GM12878 (cell line): ENCODE data around the gene SPATA2. TPM values are rescaled to one million over a fixed set of nuclear protein-coding genes. Genes with fewer than 3 reads are reported as not detected.

ENCODE experiments used
- ATAC-seq: fragments of 200-7000 bp; cut with Tn5 transposase; 3 replicates; pipeline ENCODE4 v1.9.1; 2020; ENCODE audit warnings: mild to moderate bottlenecking, moderate library complexity
- BruUV-seq: library from RNA; stranded (reverse); fragments of 400-500 nt; replicated peaks from 2 replicates; lab custom pipeline; 2021; lab: Mats Ljungman, UMichigan
- CTCF ChIA-PET: fragments of 300-600 bp; sonication (Branson Sonifier 250); formaldehyde crosslinking; extraction: SDS; loops from one replicate; lab custom pipeline; 2021; ENCODE audit warnings: inconsistent platforms; lab: Yijun Ruan, JAX
- POLR2A ChIA-PET: fragments of 350-600 bp; formaldehyde crosslinking; extraction: SDS; loops from one replicate; lab custom pipeline; 2021; ENCODE audit warnings: inconsistent platforms; lab: Charles Lee
- RAD21 ChIA-PET: fragments of 300-600 bp; sonication (Branson Sonifier 250); formaldehyde crosslinking; loops from one replicate; lab custom pipeline; 2023; ENCODE audit warnings: antibody characterized with exemption; ENCODE audit not compliant: unreplicated experiment; lab: Charles Lee
- SMC1A ChIA-PET: fragments of 300-600 bp; sonication (Branson Sonifier 250); formaldehyde crosslinking; loops from one replicate; lab custom pipeline; 2023; ENCODE audit not compliant: unreplicated experiment, uncharacterized antibody; lab: Charles Lee
- DNase-seq: peaks from one replicate; pipeline ENCODE4 v3.0.0-alpha.2; 2011; ENCODE audit warnings: low read depth, low spot score
- FAIRE-seq: peaks from 3 replicates; lab custom pipeline; 2011; peaks lifted over from hg19 to GRCh38; lab: Jason Lieb, UNC
- H2AFZ ChIP-seq: 2 replicates; pipeline ENCODE4 v1.6.0; 2011; ENCODE audit warnings: low read depth, low read length, control low read depth; ENCODE audit not compliant: control insufficient read depth
- H3K27ac ChIP-seq: 2 replicates; pipeline ENCODE4 v1.5.1; 2011; ENCODE audit warnings: control low read depth; ENCODE audit not compliant: control insufficient read depth, insufficient read depth
- H3K27me3 ChIP-seq, 2 experiments: replicated peaks in 1 of 2; 2 replicates each; pipeline versions ENCODE4 v1.6.0 to v1.6.1; 2011; ENCODE audit warnings: low read length in 1 of 2; ENCODE audit not compliant: control insufficient read depth in 2 of 2, insufficient read depth in 2 of 2
- H3K36me3 ChIP-seq, 2 experiments: 2 replicates each; pipeline ENCODE4 v1.5.1; 2011; ENCODE audit warnings: low read length in 1 of 2; ENCODE audit not compliant: control insufficient read depth in 2 of 2, insufficient read depth in 2 of 2
- H3K4me1 ChIP-seq: 2 replicates; pipeline ENCODE4 v1.6.1; 2011; ENCODE audit warnings: mild to moderate bottlenecking, low read length, moderate library complexity, mixed read lengths; ENCODE audit not compliant: control insufficient read depth, insufficient read depth
- H3K4me2 ChIP-seq: 2 replicates; pipeline ENCODE4 v1.6.0; 2011; ENCODE audit warnings: control low read depth; ENCODE audit not compliant: control insufficient read depth, insufficient read depth
- H3K4me3 ChIP-seq: fragments of 200-600 bp; sonication (generic); 2 replicates; pipeline ENCODE4 v1.5.1; 2016
- H3K79me2 ChIP-seq: 2 replicates; pipeline ENCODE4 v1.6.0; 2011; ENCODE audit warnings: low read length; ENCODE audit not compliant: control insufficient read depth, insufficient read depth
- H3K9ac ChIP-seq: 2 replicates; pipeline ENCODE4 v1.8.0; 2011; ENCODE audit warnings: low read length, control low read depth, mixed read lengths; ENCODE audit not compliant: control insufficient read depth, insufficient read depth
- H3K9me3 ChIP-seq: replicated peaks from 3 replicates; pipeline ENCODE4 v1.5.1; 2011; ENCODE audit warnings: mild to moderate bottlenecking, low read length; ENCODE audit not compliant: control insufficient read depth, insufficient read depth
- H4K20me1 ChIP-seq: 2 replicates; pipeline ENCODE4 v1.6.0; 2011; ENCODE audit not compliant: control insufficient read depth, insufficient read depth
- SUPT20H ChIP-seq: IDR thresholded peaks from 2 replicates; pipeline ENCODE4 v1.6.1; 2011; ENCODE audit warnings: low read depth, mild to moderate bottlenecking, low read length, moderate library complexity, borderline replicate concordance; ENCODE audit not compliant: control insufficient read depth
- TBL1XR1 ChIP-seq: IDR thresholded peaks from 2 replicates; pipeline ENCODE4 v1.6.1; 2012; ENCODE audit warnings: low read depth, low read length, improper control_type of control experiment
- ZNF274 ChIP-seq: IDR thresholded peaks from one replicate; pipeline ENCODE4 v1.8.0; 2011; ENCODE audit not compliant: insufficient read length, insufficient read depth
- WGBS: methylation state at CpG from one replicate; pipeline ENCODE4 v1.1.6; 2016; ENCODE audit warnings: low lambda C conversion rate; ENCODE audit not compliant: insufficient replicate concordance, insufficient coverage; ENCODE audit errors: missing lambda C conversion rate; 5-methylcytosine and 5-hydroxymethylcytosine counted together
- in situ Hi-C: fragments of 300-500 bp; cut with MboI; formaldehyde crosslinking; loops from 9 replicates; pipeline ENCODE4 v1.14.3; 2018; ENCODE audit warnings: mixed read lengths
- intact Hi-C: fragments of 100-400 bp; cut with micrococcal nuclease; formaldehyde crosslinking; loops from one replicate; pipeline ENCODE4 v1.14.2; 2022; ENCODE audit not compliant: unreplicated experiment
- polyA plus RNA-seq, 11 experiments: library from polyadenylated mRNA; depleted of rRNA in 4 of 11; unstranded in 6 of 11; stranded (reverse) in 5 of 11; fragments of >200 nt; fragmentation: Nextera tagmentation in 4 of 11; fragmentation: Illumina TruSeq in 1 of 11; extraction: Ambion mirVana in 4 of 11; extraction: Trizol in 1 of 11; gene quantifications; 1 replicate in 1 of 11; 2 replicates in 10 of 11; pipeline versions ENCODE4 v1.2.1 to v1.2.3, GENCODE V29; 2011 to 2016; ENCODE audit warnings: inconsistent platforms in 2 of 11, missing spikeins in 2 of 11, low read depth in 1 of 11
- total RNA-seq, 4 experiments: library from RNA; depleted of rRNA in 3 of 4; stranded (reverse); fragments of >200 nt in 3 of 4; fragmentation: Illumina TruSeq in 1 of 4; extraction: Trizol in 1 of 4; gene quantifications; 2 replicates each; pipeline versions ENCODE4 v1.2.1 to v1.2.3, GENCODE V29; 2013 to 2021
- TF ChIP-seq, protein P1 (sequence below): fragments of 150-350 bp; IDR thresholded peaks from 2 replicates; pipeline ENCODE4 v1.6.1; 2016; ENCODE audit warnings: low read depth, low read length

The SPATA2 gene
- total and polyA plus RNA-seq, 10 of the 15 experiments (the other 5 are each of a cell fraction or from before 2014, with no cell fraction given): 0.93 to 11.7 (median 5.6) TPM

DNA sequence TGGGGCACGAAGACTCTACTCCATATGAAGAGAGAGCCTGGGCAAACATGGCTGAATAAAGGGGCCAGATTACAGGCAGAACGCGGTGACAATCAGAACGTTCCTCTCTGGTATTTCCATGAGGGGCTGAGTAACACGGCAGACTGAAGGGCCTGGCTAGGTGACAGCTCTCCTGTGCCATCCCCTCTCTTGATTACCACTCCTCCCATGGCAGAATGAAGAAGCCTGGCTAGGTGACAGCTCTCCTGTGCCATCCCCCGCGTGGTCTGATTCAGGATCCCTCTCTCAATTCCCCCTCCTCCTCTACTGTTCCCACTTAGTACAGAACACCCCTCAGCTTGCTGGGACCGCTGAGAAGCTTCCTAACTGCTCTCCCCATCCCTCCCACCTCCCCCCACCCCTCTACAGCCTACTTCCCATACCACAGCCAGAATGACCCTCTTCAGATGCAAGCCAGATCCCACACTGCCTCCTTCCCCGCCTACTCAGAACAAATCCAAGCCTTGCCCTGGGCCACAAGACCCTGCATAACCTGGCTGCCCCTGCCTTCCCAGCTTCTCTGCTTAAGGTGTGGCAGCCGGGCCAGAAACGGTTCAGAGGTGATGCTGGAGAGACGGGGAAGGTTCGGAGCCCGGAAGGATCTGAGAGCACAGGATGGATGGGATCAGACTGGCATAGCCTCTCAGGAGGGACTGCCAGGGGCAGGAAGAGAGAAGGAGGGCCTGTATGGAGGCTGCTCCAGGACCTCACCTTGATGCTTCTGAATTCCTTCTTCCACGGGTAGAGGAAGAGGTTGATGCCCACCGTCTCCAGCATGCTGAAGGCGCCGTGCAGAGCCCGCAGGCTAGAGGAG is 7.7 kb downstream of the SPATA2 start:
- POLR2A ChIA-PET: no interaction called here
- no peak for DNase-seq

More for the DNA sequence above, 7.7 kb downstream of the SPATA2 start:
- intact Hi-C loops (no loop called here), in situ Hi-C loops (no loop called here)
- TF ChIP-seq ZNF274: no peak
- TF ChIP-seq SUPT20H: no peak
- TF ChIP-seq, protein P1, sequence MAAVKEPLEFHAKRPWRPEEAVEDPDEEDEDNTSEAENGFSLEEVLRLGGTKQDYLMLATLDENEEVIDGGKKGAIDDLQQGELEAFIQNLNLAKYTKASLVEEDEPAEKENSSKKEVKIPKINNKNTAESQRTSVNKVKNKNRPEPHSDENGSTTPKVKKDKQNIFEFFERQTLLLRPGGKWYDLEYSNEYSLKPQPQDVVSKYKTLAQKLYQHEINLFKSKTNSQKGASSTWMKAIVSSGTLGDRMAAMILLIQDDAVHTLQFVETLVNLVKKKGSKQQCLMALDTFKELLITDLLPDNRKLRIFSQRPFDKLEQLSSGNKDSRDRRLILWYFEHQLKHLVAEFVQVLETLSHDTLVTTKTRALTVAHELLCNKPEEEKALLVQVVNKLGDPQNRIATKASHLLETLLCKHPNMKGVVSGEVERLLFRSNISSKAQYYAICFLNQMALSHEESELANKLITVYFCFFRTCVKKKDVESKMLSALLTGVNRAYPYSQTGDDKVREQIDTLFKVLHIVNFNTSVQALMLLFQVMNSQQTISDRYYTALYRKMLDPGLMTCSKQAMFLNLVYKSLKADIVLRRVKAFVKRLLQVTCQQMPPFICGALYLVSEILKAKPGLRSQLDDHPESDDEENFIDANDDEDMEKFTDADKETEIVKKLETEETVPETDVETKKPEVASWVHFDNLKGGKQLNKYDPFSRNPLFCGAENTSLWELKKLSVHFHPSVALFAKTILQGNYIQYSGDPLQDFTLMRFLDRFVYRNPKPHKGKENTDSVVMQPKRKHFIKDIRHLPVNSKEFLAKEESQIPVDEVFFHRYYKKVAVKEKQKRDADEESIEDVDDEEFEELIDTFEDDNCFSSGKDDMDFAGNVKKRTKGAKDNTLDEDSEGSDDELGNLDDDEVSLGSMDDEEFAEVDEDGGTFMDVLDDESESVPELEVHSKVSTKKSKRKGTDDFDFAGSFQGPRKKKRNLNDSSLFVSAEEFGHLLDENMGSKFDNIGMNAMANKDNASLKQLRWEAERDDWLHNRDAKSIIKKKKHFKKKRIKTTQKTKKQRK: no peak
- no peak for TF ChIP-seq TBL1XR1
- H4K20me1 ChIP-seq: no peaks in the 10 kb centered on the region; the same call in 1 of the 2 replicates
- H3K27me3 ChIP-seq: no peaks in the 10 kb centered on the region
- peaks cover 7% of the 10 kb centered on the region for H3K79me2 ChIP-seq
- H3K4me3 ChIP-seq: no peak overlapping the region
- BruUV-seq: no TSS peak
- H2AFZ ChIP-seq: no peak overlapping the region
- CTCF ChIA-PET: interaction anchor here (1.5 kb wide), 1 partner anchor 30 kb away, joined by 4 read pairs; no protein-coding TSS in a partner anchor
- RAD21 ChIA-PET: no interaction called here
- H3K9ac ChIP-seq: no peak overlapping the region
- no peaks in the 10 kb centered on the region for H3K4me1 ChIP-seq
- H3K4me2 ChIP-seq: no peak overlapping the region
- FAIRE-seq (no peak), ATAC-seq (no peak)
- H3K36me3 ChIP-seq: peaks cover 20 to 23% of the 10 kb centered on the region in 2 experiments; a peak in 3 of 4 replicates
- no peaks in the 10 kb centered on the region for H3K9me3 ChIP-seq
- SMC1A ChIA-PET: no interaction called here
- H3K27ac ChIP-seq: no peak overlapping the region
- WGBS: 100% methylated on average over 18 of the region's 19 CpGs
